LNCaP clone FGC (cell line): ENCODE results near the gene CLDN19.

Experiments used
- DNase-seq: peaks from one replicate; pipeline ENCODE4 v3.0.0-alpha.2; 2011; ENCODE audit warnings: low read depth
- H3K4me3 ChIP-seq: 2 replicates; pipeline ENCODE4 v1.5.1; 2011; ENCODE audit warnings: mild to moderate bottlenecking, low read depth, low read length, control low read depth
- CTCF ChIP-seq: IDR thresholded peaks from 2 replicates; pipeline ENCODE4 v1.5.1; 2012; ENCODE audit warnings: mild to moderate bottlenecking; ENCODE audit not compliant: control insufficient read depth, insufficient read depth; ENCODE audit errors: extremely low read depth

Gene CLDN19

GRCh38 chr1:42761567-42761966 lies 21.5 kb upstream of the CLDN19 start:
- no peak overlapping the region for H3K4me3 ChIP-seq
- no peak for DNase-seq
- no peak for TF ChIP-seq CTCF

- no peak overlapping the region for H3K4me3 ChIP-seq
- no peak for DNase-seq
- TF ChIP-seq CTCF: 0 out of 2 replicates have a peak, but pooled peaks have one; percentile 4
These were observed 19.1 kb upstream of the CLDN19 start for GRCh38 chr1:42759114-42759513.

- no peak for DNase-seq
- no peak for TF ChIP-seq CTCF
These were observed 18.6 kb upstream of the CLDN19 start for GRCh38 chr1:42758641-42759040.

GRCh38 chr1:42757892-42758275 lies 17.8 kb upstream of the CLDN19 start:
- H3K4me3 ChIP-seq: no peak overlapping the region
- no peak for DNase-seq
- TF ChIP-seq CTCF: no peak

More at GRCh38 chr1:42758641-42759040, 18.6 kb upstream of the CLDN19 start:
- H3K4me3 ChIP-seq: no peak overlapping the region

GRCh38 chr1:42756956-42757891 lies 17.2 kb upstream of the CLDN19 start:
- peak; percentile 48 for DNase-seq
- peak; percentile 71 for TF ChIP-seq CTCF
- H3K4me3 ChIP-seq: no peak overlapping the region

GRCh38 chr1:42753070-42753469 lies 13.0 kb upstream of the CLDN19 start:
- no peak for TF ChIP-seq CTCF
- DNase-seq: no peak
- H3K4me3 ChIP-seq: no peak overlapping the region
